Mesenteric fat pad (tissue), 1 donor: ENCODE measurements around the gene APP. TPM values are rescaled to one million over a fixed set of nuclear protein-coding genes. Genes with fewer than 3 reads are reported as not detected.

ENCODE experiments used
- DNase-seq: peaks from one replicate; pipeline ENCODE4 v3.0.0-alpha.2; 2020; ENCODE audit warnings: low spot score
- long read RNA-seq: library from polyadenylated mRNA; unstranded; transcript quantifications from one replicate; pipeline ENCODE4 v2.0.0, GENCODE V29; 2020
- total RNA-seq: library from RNA; stranded (reverse); fragmentation: NEBNext Ultra II Directional; extraction: Animal tissue kit (Norgen Biotek cat#: 25700); gene quantifications from one replicate; pipeline ENCODE4 v1.2.1, GENCODE V29; 2021
- donor health status: DM: yes; HTN: yes; CAD: no.

The APP gene
- 317 TPM for total RNA-seq
- long read RNA-seq, transcript APP-204 (17 exons, 3,543 nt) = minor isoform, 6 of 69 reads
- long read RNA-seq, transcript APP-201 (18 exons, 3,467 nt) = major isoform, 10 of 69 reads
- long read RNA-seq, partial matches to known transcripts = 29 of 69 reads
- long read RNA-seq, other reads (novel, unspliced or antisense) = 24 of 69 reads

DNA sequence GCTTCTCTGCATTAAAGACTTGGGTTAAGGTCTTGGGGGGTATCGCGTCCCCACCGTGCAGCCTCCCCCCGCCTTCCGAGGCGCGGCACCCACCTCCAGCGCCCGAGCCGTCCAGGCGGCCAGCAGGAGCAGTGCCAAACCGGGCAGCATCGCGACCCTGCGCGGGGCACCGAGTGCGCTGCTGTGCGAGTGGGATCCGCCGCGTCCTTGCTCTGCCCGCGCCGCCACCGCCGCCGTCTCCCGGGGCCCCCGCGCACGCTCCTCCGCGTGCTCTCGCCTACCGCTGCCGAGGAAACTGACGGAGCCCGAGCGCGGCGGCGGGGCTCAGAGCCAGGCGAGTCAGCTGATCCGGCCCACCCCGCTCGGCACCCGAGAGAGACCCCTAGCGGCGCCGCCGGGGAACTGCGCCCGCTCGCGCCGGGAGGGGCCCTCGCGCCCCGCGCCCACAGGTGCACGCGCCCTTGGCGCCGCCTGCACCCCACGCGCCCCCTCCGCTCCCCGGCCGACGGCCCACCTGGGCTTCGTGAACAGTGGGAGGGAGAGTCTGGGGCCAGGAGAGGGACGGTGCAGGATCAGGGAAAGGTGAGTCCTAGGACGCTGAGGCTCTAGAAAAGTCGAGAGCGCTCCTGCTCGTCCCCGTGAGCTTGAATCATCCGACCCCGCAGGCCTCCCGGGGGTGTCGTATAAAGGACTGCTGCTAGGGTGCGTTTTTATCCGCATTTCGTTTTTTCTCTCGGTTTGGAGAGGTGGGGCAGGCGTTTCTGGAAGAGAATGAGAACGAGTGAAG, at the start of gene APP:
TSS of gene APP (minus strand) at position 300 of the 787 bp plus-strand sequence. CDS start at position 150, 150 bp downstream.
- peak; percentile 97 for DNase-seq

DNA sequence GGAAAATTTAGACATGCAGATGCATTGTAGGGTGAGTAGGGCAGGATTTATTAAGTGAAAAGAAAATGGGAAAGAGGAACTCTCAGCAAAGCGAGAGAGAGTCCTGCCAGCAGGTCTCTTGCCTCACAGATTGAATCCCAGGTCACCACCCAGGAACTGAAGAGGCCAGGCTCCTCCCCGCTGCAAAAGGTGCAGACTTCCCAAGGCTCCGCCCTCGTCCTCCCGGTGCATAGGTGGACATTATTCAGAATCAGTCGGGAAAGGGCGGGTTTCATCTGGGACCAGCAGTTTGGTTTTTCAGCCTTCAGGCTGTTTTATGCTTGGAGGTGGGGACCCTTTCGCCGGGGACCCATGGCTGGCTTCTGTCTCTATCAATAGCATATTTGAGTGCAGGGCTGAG, 41.6 kb upstream of the APP start:
- DNase-seq = no peak

DNA sequence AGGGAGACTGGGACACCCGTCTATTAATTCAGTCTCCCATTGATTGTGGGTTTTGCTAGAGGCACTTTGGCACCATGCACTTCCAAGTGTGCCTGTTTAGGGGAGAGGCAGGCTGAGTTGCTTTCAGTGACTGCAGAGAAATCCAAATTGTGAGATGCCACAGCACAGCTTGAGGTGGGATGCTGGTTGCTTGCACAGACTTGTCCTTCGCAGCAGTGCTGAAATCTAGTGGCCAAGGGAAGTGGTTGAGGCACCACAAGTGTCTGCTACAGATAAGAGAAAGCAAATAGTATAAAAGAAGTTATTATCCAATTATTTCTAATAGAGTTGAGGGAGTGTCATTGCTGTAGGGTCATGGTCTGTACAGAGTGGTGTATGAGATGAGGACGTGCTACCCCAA, 40.0 kb upstream of the APP start:
- no peak for DNase-seq

DNA sequence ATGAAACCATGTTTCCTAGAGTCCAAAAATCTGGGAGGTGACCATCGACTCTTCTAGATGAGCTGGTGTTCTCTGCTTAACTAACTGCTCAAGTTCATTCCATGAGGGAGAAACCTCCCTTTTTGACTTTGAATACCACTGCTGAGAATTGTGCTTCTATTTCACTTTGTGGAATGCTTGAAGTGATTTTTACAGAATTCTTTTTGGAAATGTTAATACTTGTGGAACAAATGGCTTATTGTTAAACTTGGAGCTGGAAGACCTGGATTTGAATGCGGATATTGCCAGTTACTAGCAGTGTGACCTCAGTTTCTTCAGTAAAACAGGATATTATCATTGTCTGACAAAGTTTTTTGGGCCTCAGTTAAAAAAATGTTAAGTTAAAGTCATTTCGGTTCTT, 36.5 kb upstream of the APP start:
- no peak for DNase-seq

DNA sequence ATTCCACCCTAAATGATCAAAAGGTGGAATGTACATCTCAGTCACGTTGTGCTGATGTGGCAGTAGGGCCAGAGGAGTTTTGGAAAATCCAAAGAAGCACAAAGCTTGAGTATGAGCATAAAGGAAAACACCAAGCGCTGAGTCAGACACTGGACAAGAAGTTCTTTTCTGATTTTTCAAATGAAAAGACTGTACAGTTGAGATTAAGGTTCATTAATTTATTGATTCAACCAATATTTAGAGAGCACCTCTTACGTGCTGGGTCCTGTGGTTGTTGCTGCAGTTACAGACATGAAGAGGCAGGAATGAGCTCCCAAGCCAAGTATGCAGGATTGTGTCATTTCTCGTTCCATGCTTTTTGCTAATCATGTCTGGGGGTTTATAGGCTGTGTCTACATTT, 28.9 kb upstream of the APP start:
- no peak for DNase-seq

DNA sequence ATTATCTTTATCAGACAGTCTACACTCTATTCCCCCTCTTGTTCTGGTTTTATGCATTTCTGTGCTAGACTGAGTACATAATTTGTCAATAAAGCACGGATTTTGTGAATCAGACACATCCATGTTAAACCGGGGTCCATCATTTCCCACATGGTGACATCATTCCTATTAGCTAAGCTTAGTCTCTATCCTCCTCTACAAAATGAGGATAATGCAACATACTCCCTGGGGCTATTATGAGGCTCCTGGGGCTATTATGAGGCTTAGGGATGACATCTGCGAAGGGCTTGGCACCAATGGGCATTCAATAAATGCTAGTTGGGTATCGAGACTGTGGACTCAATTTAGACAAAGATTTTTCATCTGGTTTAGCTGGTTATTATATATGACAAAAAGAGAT, 25.1 kb upstream of the APP start:
- DNase-seq = no peak

DNA sequence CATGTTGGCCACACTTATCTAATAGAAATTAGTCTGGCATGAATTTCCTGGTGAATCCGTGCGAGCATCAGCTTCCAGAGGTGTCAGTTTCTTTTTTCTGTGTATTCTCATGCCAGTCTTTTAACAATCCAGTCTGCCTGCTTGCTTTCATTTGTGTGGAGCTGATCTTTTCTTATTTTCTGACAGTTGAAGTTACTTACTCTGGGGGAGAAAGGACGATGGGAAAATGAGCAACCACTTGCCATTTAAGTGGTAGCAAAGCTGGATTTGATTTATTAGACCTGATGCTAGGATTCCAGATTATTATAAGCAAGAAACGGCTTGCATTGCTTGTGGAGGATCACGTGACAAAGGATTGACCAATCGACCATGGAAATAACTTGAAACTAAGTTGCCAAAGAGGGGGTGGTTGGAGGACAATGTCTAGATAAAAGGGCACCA, 24.3 kb upstream of the APP start:
- no peak for DNase-seq

DNA sequence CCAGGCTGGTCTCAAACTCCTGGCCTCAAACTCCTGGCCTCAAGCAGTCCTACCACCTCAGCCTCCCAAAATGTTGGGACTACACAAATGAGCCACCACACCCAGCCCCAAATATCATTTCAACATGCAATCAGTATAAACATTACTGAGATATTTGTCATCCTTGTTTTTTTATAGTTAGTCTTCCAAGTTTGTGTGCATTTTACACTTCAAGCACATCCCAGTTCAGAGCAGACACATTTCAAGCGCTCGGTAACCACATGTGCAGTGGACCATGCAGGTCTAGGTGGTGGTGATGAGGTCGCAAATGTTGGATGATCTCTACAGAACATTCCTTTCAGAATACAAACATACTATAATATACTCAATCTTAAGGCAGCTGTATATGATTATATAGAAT, 23.8 kb upstream of the APP start:
- no peak for DNase-seq

DNA sequence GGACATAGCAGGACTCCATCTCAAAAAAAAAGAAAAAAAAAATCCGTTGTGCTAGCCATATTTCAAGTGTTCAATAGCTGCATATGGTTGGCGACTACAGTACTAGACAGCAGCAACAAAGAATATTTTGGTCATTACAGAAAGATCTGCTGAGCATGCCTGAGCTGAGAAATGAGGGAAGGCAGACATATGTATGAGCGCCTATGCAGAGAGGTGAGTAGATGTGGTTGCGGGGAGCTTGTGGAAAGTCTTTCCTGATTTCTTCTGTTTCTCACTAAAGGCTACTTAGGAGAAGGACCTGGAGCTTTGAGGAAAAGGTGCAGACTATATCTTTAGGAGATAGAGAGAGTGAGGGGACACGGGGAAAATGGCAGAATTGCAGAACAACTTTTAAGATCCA, 21.0 kb upstream of the APP start:
- DNase-seq = no peak

DNA sequence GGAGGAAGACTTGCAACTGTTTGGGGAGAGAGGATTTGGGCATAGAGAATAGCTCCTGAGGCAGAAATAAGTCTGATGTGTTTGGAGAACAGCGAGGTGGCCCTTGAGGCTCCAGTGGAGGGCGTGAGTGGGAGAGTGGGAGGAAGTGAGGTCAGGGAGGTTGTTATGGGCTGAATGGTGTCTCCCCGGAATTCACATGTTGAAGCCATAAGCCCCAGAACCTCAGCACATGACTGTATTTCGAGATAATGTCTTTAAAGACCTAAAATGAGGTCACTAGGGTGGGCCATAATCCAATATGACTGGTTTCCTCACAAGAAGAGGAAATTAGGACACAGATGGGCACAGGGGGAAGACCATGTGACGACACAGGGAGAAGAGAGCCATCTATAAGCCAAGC, 17.9 kb upstream of the APP start:
- DNase-seq = no peak

DNA sequence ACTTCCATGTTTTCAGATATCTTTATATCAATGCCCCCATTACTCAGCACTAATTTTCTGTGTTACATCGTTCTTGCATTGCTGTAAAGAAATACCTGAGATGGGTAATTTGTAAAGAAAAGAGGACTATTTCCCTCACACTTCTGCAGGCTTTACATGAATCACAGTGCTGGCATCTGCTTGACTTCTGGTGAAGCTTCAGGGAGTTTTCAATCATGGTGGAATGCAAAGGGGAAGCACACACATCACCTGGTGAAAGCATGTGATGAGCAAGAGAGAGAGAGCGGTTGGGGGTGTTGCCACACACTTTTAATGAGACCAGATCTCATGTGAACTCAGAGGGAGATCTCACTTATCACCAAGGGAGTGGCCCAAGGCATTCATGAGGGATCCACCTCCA, 14.9 kb upstream of the APP start:
- DNase-seq = no peak

DNA sequence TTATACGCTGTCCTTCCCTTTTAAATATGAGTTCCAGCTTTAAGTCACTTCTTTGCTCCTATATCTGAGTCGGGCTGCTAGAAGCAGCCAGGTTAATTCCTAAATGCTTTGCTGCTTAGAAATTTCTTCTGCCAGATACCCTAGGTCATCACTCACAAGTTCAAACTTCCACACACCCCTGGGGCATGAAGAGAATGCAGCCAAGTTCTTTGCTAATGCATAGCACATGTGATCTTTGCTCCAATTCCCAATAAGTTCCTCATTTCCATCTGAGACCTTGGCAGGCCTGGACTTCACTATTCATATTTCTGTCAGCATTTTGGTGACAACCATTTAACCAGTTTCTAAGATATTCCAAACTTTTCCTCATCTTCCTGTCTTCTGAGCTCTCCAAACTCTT, 14.5 kb upstream of the APP start:
- DNase-seq = no peak

DNA sequence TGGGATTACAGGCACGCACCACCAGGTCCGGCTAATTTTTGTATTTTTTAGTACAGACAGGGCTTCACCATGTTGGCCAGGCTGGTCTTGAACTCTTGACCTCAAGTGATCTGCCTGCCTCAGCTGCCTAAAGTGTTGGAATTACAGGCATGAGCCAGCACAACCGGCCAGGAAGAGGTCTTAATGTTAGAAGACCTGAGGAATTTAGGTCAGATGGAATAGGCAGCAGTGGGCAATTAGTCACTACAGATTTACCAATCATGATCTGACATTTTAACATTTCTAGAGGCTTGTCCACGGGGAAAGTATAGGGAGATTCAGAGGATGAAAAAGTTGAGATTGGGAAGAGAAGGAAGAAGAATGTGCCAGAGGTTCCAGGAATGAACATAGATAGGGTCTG, 8.9 kb upstream of the APP start:
- DNase-seq = no peak

DNA sequence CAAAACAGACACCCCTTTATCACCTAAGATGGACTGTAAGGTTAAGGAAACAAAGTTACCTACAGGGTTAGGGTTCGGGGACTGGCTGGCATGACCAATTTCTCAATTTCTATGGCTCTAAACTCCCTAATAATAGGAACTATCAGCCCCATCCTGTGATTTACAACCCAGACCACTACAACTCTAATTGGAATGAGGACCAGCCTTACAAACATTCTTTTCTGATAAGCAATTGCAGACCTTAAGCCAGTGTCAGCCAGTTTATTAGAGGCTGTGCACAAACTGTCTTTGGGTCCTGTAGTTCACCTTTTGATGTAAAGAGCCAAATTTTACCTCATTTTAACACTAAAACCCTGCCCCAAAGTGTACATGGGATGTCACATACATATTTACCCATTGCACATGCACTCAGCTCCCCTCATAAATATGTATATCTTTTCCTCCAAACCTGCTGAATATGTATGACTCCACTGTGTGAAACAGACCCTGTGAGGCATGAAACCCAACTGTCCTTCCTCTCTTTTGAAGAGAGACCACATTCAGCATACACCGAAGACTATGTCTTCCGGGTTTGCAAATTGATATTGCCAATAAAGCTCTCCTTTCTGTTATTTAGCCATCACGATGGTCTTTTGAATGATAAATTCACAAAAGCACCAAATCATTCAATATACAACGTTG, 7.3 kb upstream of the APP start:
- no peak for DNase-seq

DNA sequence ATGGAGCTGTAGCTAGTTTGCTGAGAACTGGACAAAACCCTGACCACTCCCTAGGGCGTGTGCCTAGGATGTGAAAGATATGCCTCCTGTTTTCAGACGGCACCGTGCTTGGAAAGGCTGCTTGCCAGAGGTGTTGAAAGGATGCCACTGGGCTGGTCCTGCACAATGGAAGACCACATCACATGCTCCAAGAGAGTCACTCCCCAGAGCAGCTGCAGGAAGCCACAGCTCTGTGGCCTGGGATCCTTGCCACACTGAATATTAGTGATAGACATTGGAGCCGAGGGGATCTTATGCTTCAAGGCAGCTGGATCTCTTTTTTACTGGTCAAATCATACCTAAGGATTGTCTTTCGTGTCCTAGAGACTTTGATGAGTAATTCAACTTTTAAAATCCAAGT, 6.6 kb upstream of the APP start:
- no peak for DNase-seq

DNA sequence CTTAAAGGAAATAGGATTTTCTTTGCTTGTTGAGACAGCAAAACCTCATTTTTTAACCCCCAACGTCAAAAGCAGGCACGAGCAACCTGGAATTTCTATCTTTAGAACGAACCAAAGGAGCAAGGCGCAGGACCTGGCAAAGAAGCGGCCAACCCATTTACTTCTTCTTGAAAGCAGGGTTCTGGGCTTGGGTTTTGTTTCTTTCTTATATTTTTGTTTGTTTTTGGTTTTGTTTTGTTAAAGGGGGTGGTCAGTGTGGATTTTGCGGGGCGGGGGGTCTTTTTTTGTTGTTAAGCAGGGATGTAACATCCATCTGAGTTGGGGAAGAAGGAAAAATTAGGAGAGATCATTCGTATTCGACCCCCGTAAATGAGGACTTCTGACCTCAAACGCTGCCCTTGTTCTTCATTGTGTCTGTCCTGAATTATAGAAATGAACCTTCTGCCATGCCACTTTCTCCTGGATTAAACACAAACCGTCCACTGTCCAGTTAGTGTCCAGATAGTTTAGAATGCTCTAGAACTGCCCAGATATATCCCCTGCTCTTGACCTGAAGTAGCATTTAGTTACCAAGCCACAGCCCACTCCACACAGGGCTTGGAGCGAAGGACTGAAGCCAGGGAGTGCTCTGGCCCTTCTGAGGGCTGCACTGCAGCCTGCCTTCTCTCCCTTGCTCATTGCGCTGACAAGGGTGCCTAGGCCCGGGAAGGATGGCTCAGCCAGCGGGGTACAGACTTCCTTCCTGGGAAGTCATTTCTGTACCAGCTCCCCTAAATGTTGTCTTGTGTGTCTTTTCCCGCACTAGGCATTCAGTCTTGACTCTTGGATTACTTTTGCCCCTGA, 909 bp upstream of the APP start:
- no peak for DNase-seq

DNA sequence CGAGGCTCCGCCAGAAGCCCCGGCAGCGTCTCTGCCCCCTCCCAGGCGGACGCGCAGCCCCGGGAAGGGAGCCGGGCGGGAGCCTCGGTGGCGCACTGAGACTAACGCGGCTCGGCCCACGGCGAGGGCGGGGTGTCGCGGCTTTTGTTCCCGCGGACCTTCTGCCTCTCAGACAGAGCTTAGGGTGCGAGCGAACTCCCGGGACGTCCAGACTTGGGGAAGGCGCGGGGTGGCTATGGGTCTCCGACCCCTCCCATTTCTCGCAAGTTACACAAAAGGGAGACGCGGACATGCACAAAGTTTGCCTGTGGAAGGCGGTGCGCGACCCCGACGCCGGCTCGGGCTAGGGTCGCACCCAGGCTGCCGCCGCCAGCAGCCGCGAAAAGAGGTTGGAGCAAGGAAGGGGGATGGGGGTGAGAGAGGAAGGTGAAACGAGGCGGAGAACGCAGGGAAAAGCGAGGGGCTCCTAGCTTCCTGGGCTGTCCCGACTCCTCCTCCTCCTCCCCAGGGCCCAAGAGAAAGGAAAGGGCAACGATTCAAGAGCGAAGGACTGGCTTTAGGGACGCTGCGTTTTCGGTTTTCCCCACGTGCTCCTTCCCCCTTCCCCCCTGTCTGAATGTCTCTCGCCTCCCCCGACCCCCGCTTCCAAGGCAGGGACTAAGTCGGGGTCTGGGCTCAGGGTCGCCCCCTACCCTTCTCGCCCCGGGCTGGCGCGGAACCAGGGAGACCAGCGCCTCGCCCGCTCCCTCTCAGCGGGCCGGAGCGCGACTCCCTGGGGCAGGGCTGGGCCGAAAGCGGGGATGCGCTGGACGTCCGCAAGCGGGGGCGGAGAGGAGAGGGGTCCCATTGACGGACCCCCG, 729 bp downstream of the APP start:
- peak; percentile 90 for DNase-seq

DNA sequence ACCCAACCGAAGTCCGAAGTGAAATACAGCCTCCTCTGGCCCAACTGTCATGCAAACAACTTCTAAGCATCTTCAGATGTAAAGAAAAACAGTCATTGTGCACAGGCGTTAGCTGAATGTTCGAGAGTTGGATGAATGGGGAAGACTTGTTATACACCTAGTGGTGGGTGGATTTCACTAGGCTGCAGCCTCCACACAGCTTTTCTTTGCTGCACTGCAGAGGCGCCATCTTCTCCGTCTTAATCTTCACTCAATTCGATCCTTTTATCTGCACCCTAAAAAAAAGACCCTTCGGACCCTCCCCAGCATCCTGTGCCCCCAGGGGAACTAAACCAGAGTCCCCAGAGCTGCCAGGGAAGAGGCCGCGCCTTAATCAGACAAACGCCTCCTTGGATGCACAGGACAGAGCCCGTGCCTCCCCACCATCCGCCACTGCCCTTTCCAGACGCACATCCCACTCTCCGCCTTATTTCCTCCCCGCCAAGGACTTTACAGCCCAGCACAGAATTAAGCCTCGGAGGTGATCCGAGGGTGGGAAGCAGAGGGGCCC, 1.4 kb downstream of the APP start:
- DNase-seq = no peak

DNA sequence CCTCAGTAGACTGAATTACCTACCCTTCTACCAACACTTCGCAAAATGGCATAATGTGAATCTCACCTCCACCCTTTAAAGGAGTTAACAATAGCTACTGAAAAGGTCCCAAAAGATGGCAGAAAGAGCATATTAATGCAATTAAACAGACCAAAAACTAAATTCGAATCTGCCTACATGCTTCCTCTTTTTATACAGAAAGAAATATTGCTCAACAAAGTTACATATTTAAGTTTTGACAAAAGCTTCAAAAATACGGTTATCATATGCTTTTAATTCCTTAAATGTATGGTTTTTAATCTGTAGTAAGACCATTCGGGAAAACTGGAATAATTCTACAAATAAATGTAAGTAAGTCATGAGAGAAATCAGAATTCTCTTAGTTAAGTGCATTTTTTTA, 2.2 kb downstream of the APP start:
- DNase-seq = no peak

DNA sequence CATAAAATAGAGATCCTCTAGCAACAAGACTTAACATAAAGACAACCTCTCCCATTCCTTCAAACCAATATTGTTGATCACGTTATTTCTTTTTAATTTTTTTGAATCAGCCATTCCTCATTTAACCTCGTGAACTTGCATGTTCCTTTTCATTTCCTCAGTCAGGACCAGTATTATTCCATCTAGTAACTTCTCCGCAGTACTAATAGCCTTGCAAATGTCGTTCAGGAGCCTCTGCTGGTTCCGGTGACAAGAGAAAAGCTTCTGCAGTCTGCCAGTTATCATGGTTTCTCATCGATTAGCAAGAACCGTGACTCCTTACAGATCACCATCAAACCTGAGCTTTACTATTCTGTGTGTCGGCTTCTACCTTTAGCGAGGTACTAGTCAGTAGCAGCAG, 3.0 kb downstream of the APP start:
- no peak for DNase-seq
